ENCODE data around the gene ESR1.

Gene ESR1

DNA sequence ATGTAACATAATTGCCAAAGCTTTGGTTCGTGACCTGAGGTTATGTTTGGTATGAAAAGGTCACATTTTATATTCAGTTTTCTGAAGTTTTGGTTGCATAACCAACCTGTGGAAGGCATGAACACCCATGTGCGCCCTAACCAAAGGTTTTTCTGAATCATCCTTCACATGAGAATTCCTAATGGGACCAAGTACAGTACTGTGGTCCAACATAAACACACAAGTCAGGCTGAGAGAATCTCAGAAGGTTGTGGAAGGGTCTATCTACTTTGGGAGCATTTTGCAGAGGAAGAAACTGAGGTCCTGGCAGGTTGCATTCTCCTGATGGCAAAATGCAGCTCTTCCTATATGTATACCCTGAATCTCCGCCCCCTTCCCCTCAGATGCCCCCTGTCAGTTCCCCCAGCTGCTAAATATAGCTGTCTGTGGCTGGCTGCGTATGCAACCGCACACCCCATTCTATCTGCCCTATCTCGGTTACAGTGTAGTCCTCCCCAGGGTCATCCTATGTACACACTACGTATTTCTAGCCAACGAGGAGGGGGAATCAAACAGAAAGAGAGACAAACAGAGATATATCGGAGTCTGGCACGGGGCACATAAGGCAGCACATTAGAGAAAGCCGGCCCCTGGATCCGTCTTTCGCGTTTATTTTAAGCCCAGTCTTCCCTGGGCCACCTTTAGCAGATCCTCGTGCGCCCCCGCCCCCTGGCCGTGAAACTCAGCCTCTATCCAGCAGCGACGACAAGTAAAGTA, 547 bp upstream of the ESR1 start:
- DNase-seq: no peak
- Histone ChIP-seq H3K79me2 (ENCODE audit: control insufficient read depth, insufficient read depth, low read length) (no peaks in the 10 kb centered on the region), H2BK120ac (ENCODE audit: low read depth, low read length) (no peak overlapping the region), H3K27ac (ENCODE audit: low read depth, low read length) (no peak overlapping the region), H3K27me3 (ENCODE audit: insufficient read depth, low read length, poor library complexity) (peaks cover 33% of the 10 kb centered on the region), H4K8ac (ENCODE audit: low read depth, low read length) (no peak overlapping the region), H3K4me3 (ENCODE audit: low read length) (no peak overlapping the region), H3K4me1 (ENCODE audit: control insufficient read depth, low read depth, low read length) (no peaks in the 10 kb centered on the region), H3K9ac (ENCODE audit: low read length) (no peak overlapping the region), H3K36me3 (ENCODE audit: control insufficient read depth, insufficient read depth, low read length) (no peaks in the 10 kb centered on the region), H2BK5ac (ENCODE audit: low read length) (no peak overlapping the region), H3K4ac (ENCODE audit: low read depth, low read length) (no peak overlapping the region), H2BK15ac (replicated peaks; ENCODE audit: low read depth) (no peak overlapping the region), H3K4me2 (ENCODE audit: low read length) (peak overlapping the region; percentile 67), H4K5ac (ENCODE audit: low read length) (no peak overlapping the region), H3K56ac (ENCODE audit: low read length) (no peak overlapping the region), H3K23ac (ENCODE audit: low read length) (no peak overlapping the region), H3K79me1 (ENCODE audit: low read length) (no peaks in the 10 kb centered on the region), H2AK5ac (ENCODE audit: low read length) (no peak overlapping the region), H3K18ac (ENCODE audit: low read length) (no peak overlapping the region)
- no CpG with 5 or more reads among the region's 20 CpGs for WGBS (ENCODE audit: extremely low coverage, insufficient coverage, low lambda C conversion rate)

DNA sequence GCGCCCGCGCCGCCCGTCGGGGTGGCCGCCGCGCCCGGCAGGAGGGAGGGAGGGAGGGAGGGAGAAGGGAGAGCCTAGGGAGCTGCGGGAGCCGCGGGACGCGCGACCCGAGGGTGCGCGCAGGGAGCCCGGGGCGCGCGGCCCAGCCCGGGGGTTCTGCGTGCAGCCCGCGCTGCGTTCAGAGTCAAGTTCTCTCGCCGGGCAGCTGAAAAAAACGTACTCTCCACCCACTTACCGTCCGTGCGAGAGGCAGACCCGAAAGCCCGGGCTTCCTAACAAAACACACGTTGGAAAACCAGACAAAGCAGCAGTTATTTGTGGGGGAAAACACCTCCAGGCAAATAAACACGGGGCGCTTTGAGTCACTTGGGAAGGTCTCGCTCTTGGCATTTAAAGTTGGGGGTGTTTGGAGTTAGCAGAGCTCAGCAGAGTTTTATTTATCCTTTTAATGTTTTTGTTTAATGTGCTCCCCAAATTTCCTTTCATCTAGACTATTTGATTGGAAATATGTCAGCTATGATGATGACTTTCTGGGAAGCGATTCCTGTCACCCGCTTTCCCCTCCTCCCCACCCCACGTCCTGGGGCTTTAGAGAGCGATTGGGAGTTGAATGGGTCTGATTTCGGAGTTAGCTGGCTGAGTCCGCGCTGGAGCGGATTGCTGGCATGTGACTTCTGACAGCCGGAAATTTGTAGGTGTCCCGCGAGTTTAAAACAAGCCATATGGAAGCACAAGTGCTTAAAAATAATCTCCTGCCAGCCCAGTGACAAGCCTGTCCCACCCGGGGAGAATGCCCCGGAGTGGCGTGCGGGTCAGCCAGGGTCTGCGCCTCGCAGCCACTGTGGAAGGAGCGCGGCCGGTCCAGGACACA, 1.1 kb downstream of the ESR1 start:
- H3K56ac ChIP-seq (ENCODE audit: low read length): peak overlapping the region; percentile 52
- H2BK120ac ChIP-seq (ENCODE audit: low read depth, low read length): no peak overlapping the region
- no peaks in the 10 kb centered on the region for H3K36me3 ChIP-seq (ENCODE audit: control insufficient read depth, insufficient read depth, low read length)
- H3K79me2 ChIP-seq (ENCODE audit: control insufficient read depth, insufficient read depth, low read length): no peaks in the 10 kb centered on the region
- no peak overlapping the region for H3K9ac ChIP-seq (ENCODE audit: low read length)
- H3K18ac ChIP-seq (ENCODE audit: low read length): no peak overlapping the region
- H3K4ac ChIP-seq (ENCODE audit: low read depth, low read length): no peak overlapping the region
- no peak overlapping the region for H2AK5ac ChIP-seq (ENCODE audit: low read length)
- no peak overlapping the region for H3K23ac ChIP-seq (ENCODE audit: low read length)
- no peaks in the 10 kb centered on the region for H3K79me1 ChIP-seq (ENCODE audit: low read length)
- no peak overlapping the region for H3K4me3 ChIP-seq (ENCODE audit: low read length)
- peaks cover 33% of the 10 kb centered on the region for H3K27me3 ChIP-seq (ENCODE audit: insufficient read depth, low read length, poor library complexity)
- WGBS (ENCODE audit: extremely low coverage, insufficient coverage, low lambda C conversion rate): no CpG with 5 or more reads among the region's 60 CpGs
- peak; percentile 22 for DNase-seq
- H3K27ac ChIP-seq (ENCODE audit: low read depth, low read length): no peak overlapping the region
- no peak overlapping the region for H4K8ac ChIP-seq (ENCODE audit: low read depth, low read length)
- no peaks in the 10 kb centered on the region for H3K4me1 ChIP-seq (ENCODE audit: control insufficient read depth, low read depth, low read length)
- H2BK5ac ChIP-seq (ENCODE audit: low read length): no peak overlapping the region
- no peak overlapping the region for H2BK15ac ChIP-seq (replicated peaks; ENCODE audit: low read depth)
- no peak overlapping the region for H4K5ac ChIP-seq (ENCODE audit: low read length)
- peak overlapping the region; percentile 28 for H3K4me2 ChIP-seq (ENCODE audit: low read length)

DNA sequence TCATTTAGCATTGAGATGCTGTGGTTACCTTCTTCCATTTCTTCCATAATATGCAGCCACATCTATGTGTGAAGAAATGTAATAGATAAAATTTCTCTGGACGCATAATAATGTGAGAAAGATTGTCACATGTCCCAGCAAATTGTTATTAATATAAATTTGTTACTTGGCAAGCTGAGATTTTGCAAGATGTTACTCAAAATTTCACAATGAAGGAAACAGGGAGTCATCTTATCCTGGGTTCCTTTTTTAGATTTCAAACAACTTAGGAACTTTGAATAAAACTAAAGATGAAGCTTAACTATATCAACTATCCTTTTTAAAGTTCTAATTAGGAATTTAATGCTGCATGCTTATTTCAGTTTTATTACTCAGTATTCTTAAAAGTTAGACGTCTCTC, 3.6 kb downstream of the ESR1 start:
- no peak overlapping the region for H3K4ac ChIP-seq (ENCODE audit: low read depth, low read length)

DNA sequence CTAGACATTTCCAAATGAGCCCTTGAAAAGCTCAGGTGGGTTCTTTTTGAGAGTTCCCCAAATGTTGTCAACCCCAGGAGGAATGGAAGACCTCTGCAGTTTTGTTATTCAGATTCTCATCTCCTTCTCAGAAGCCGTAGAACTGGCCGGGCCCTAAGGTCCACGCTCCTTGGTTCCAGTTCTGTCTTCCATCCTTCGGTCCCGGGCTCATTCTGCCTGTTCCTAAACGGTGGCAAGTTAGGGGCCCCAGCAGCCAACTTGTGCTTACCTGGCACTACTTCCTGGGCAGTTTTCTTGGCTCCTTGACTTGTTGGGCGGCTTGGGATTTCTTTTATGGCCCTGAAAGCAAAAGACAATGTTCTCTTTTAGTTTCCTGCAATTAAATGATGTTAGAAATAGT, 6.4 kb downstream of the ESR1 start:
- Histone ChIP-seq H3K36me3 (ENCODE audit: control insufficient read depth, insufficient read depth, low read length) (no peaks in the 10 kb centered on the region), H2AK5ac (ENCODE audit: low read length) (no peak overlapping the region), H3K4me1 (ENCODE audit: control insufficient read depth, low read depth, low read length) (no peaks in the 10 kb centered on the region), H2BK15ac (replicated peaks; ENCODE audit: low read depth) (no peak overlapping the region), H3K9ac (ENCODE audit: low read length) (no peak overlapping the region), H3K27me3 (ENCODE audit: insufficient read depth, low read length, poor library complexity) (peaks cover 12% of the 10 kb centered on the region), H3K79me1 (ENCODE audit: low read length) (no peaks in the 10 kb centered on the region), H3K4ac (ENCODE audit: low read depth, low read length) (no peak overlapping the region), H3K4me3 (ENCODE audit: low read length) (no peak overlapping the region), H3K18ac (ENCODE audit: low read length) (no peak overlapping the region), H3K79me2 (ENCODE audit: control insufficient read depth, insufficient read depth, low read length) (no peaks in the 10 kb centered on the region), H3K23ac (ENCODE audit: low read length) (no peak overlapping the region), H2BK120ac (ENCODE audit: low read depth, low read length) (no peak overlapping the region), H4K5ac (ENCODE audit: low read length) (no peak overlapping the region), H2BK5ac (ENCODE audit: low read length) (no peak overlapping the region), H3K4me2 (ENCODE audit: low read length) (no peak overlapping the region), H4K8ac (ENCODE audit: low read depth, low read length) (no peak overlapping the region), H3K27ac (ENCODE audit: low read depth, low read length) (no peak overlapping the region), H3K56ac (ENCODE audit: low read length) (no peak overlapping the region)
- no CpG with 5 or more reads among the region's 7 CpGs for WGBS (ENCODE audit: extremely low coverage, insufficient coverage, low lambda C conversion rate)
- DNase-seq: no peak

More for the DNA sequence above, 3.6 kb downstream of the ESR1 start:
- Histone ChIP-seq H3K9ac (ENCODE audit: low read length) (no peak overlapping the region), H4K8ac (ENCODE audit: low read depth, low read length) (no peak overlapping the region), H2AK5ac (ENCODE audit: low read length) (no peak overlapping the region), H3K4me3 (ENCODE audit: low read length) (no peak overlapping the region), H3K27me3 (ENCODE audit: insufficient read depth, low read length, poor library complexity) (peaks cover 33% of the 10 kb centered on the region), H3K18ac (ENCODE audit: low read length) (no peak overlapping the region), H3K4me2 (ENCODE audit: low read length) (no peak overlapping the region), H4K5ac (ENCODE audit: low read length) (no peak overlapping the region), H3K27ac (ENCODE audit: low read depth, low read length) (no peak overlapping the region), H3K79me1 (ENCODE audit: low read length) (no peaks in the 10 kb centered on the region), H3K36me3 (ENCODE audit: control insufficient read depth, insufficient read depth, low read length) (no peaks in the 10 kb centered on the region), H2BK120ac (ENCODE audit: low read depth, low read length) (no peak overlapping the region), H3K79me2 (ENCODE audit: control insufficient read depth, insufficient read depth, low read length) (no peaks in the 10 kb centered on the region), H3K56ac (ENCODE audit: low read length) (no peak overlapping the region), H2BK5ac (ENCODE audit: low read length) (no peak overlapping the region), H3K23ac (ENCODE audit: low read length) (no peak overlapping the region), H2BK15ac (replicated peaks; ENCODE audit: low read depth) (no peak overlapping the region), H3K4me1 (ENCODE audit: control insufficient read depth, low read depth, low read length) (no peaks in the 10 kb centered on the region)
- DNase-seq: no peak
- WGBS (ENCODE audit: extremely low coverage, insufficient coverage, low lambda C conversion rate): no CpG with 5 or more reads among the region's 2 CpGs

DNA sequence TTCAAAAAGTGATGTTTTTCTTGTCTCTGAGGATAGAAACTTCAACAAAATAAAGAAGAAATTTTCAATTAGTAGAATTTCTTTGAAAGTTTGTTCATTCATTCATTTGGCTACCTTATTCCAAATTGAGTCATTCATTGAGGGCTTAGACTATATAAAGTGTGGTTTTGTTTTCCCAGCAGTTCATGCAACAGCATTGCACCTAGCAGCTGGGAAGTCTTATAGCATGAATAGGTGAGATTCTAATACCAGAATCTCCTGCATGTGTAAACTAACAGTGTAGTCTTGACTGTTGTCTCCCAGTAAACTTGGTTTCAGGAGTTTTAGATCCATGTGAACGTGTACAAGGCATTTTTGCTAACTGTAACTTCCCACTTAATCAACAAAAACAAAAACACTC, 7.1 kb downstream of the ESR1 start:
- Histone ChIP-seq H3K4me1 (ENCODE audit: control insufficient read depth, low read depth, low read length) (no peaks in the 10 kb centered on the region), H2AK5ac (ENCODE audit: low read length) (no peak overlapping the region), H3K79me1 (ENCODE audit: low read length) (no peaks in the 10 kb centered on the region), H3K23ac (ENCODE audit: low read length) (no peak overlapping the region), H3K36me3 (ENCODE audit: control insufficient read depth, insufficient read depth, low read length) (no peaks in the 10 kb centered on the region), H3K18ac (ENCODE audit: low read length) (no peak overlapping the region), H3K4me2 (ENCODE audit: low read length) (no peak overlapping the region), H3K56ac (ENCODE audit: low read length) (no peak overlapping the region), H3K4me3 (ENCODE audit: low read length) (no peak overlapping the region), H2BK5ac (ENCODE audit: low read length) (no peak overlapping the region), H4K5ac (ENCODE audit: low read length) (no peak overlapping the region), H2BK120ac (ENCODE audit: low read depth, low read length) (no peak overlapping the region), H2BK15ac (replicated peaks; ENCODE audit: low read depth) (no peak overlapping the region), H3K4ac (ENCODE audit: low read depth, low read length) (no peak overlapping the region), H3K27ac (ENCODE audit: low read depth, low read length) (no peak overlapping the region), H3K27me3 (ENCODE audit: insufficient read depth, low read length, poor library complexity) (peaks cover 4% of the 10 kb centered on the region), H3K79me2 (ENCODE audit: control insufficient read depth, insufficient read depth, low read length) (no peaks in the 10 kb centered on the region), H4K8ac (ENCODE audit: low read depth, low read length) (no peak overlapping the region), H3K9ac (ENCODE audit: low read length) (no peak overlapping the region)
- no peak for DNase-seq
- WGBS (ENCODE audit: extremely low coverage, insufficient coverage, low lambda C conversion rate): no CpG with 5 or more reads among the region's 1 CpG
